Measurements from ENCODE around the gene RAB3GAP2.

DNA sequence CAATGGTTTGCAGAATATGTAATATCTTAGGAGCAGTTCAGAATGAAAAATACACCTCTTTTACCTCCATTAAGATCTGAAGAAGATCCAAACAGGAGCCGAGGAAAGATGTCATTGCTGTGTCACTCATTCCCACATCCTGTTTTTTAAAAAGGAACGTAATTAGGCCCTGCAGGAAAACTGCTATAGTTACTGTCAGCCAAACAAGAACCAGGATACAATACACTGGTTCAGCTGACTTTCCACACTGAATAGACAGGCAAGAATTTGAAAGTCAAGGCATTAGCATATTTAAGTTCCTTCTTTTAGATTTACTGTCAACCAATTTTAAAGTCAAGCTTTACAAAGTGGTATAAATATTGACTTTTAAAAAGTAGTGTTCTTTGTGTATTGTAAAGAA lies 114.5 kb downstream of the RAB3GAP2 start:
- TF ChIP-seq CTCF (conservative IDR thresholded peaks at IDR 0.05; ENCODE audit: low read length) (no peak), EZH2phosphoT487 (IDR thresholded peaks at IDR 0.05; ENCODE audit: borderline replicate concordance) (no peak)
